NCI-H510A (cell line): ENCODE data around the gene GIGYF2.

Source experiments
- DNase-seq: peaks from one replicate; lab custom pipeline; 2025; lab: John Stamatoyannopoulos, UW

Gene GIGYF2

DNA sequence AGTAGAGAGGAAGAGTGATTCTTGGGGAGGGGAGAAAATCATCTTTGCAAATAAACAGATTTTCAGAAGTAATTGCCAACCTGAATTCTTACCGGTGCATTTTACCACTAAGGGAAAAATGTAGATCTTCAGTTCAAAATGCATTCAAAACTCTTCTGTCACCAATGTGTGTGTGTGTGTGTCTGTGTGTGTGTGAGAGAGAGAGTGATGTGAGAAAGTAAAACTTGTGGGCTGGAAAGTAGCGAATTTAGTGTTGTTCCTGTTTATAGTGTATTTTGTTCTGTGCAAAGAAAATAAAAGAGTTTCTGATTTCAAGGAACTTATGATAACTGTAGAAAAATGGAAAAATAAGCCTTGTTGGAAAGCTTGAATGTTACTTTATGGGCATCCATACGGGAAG, 52.2 kb downstream of the GIGYF2 start:
- DNase-seq: no peak

DNA sequence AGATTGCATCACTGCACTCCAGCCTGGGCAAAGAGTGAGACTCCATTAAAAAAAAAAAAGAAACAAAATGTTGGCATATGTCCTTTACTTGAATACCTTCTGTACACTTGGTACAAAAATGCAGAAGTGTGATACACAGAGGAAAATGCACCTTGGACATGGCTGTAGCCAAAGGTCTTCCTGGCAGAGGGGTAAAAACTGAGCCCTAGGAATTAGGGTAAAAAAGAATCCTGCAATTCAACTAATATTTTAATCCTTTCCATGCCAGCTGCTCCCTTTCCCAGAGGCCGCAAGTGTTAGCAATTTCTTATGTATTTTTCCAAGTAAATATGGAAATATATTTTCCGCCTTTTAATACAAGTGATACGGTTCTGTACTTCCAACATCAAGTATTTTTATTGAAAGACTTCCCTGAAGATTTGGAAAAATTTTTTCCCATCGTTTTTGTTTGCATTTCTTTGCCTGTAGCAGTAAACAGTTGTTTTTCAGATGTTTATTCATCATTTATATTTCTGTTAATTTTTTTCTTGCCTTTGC, 53.1 kb downstream of the GIGYF2 start:
- no peak for DNase-seq

DNA sequence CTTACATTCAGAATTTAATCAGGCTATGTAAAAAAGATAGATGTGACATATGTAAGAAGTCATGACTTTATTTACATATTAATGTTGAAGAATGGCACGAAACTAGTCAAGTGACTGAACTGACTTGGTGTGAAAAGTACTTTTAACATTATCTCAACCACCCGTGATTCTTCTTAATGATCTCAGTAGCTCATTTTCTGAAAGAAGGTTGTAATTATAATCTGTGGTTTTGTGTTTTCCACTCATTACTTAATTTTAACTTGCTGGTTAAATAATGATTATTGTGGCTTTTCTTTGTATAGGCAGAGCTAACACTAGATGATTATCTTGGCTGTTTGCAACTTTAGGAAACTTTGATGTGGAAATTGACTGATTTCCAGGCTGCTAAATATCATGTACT, 60.8 kb downstream of the GIGYF2 start:
- no peak for DNase-seq

DNA sequence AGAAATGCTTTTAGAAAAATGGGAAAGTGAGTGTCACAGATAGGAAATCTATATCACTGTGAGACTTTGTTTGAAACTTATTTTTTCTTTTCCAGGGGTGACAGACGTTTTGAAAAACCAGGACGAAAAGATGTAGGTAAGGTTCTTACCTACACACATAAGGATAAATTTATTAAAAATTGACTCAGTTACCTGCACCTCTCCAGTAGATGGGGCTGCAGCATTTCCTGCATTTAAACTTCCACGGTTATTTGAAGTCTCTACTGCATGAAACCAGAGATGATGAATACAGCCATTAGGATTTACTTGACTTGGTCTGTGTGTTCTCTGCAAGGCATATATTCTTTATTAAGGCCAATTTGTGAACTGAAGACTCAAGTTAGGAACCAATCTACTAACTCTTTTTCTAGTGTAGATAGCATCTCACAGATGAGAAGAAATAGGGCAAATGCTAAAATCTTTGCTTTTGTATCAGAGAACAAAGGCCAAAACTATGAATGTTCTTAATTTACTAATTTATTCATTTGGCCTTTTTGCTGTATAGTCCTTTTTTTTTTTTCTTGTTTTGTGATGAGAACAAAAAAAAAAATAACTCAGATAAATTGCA, 64.3 kb downstream of the GIGYF2 start:
- DNase-seq: peak; percentile 43

DNA sequence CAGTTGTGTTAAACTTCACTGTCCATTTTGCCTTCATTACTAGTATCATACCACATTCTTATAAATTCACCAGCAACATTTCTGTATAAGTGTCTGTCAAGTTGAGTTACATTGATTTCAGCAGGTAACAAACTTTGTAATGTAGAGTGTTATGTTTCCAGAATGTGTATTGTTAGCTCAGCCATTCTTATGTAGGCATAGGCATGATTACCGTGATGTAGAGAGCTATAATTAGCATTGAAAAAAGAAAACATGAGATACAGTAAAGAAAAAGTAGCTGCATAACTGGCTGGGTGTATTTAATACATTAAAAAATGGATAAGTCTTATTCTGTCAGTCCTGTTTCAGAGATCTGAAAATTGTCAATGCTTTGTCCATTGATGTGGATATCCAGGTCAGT, 70.7 kb downstream of the GIGYF2 start:
- DNase-seq: no peak

DNA sequence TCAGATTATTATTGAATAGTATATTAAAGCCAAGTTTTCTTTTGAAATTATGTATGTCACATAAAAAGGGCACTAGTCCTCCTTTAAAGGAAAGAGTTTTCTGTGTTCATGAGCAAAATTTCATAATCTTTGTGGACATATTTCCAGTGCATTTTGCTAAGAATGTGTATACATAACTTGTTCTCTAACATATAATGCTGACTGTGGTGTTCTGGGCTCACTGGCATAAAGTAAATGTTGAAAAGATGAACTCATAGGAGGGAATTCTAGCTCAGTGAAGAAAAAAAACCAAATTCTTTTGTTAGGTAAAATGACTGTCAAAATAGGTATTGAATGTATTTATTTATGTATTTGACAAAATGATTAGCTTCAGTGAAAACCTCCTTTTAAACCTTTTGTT, 73.1 kb downstream of the GIGYF2 start:
- no peak for DNase-seq

DNA sequence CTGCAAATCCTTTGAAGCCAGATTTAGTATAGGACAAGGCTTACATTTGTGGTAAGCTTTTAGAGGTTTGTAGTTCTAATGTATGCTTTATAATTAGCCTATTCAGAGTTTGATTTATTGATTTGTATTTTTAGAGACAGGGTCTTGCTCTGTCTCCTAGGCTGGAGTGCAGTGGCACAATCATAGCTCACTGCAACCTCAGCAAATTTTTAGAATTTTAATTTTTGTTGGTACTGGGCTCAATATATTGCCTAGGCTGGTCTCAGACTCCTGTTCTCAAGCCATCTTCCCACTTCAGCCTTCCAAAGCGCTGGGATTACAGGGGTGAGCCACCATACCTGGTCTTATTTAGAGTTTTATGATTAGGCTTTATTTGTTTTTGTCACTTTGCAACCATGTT, 74.7 kb downstream of the GIGYF2 start:
- no peak for DNase-seq

DNA sequence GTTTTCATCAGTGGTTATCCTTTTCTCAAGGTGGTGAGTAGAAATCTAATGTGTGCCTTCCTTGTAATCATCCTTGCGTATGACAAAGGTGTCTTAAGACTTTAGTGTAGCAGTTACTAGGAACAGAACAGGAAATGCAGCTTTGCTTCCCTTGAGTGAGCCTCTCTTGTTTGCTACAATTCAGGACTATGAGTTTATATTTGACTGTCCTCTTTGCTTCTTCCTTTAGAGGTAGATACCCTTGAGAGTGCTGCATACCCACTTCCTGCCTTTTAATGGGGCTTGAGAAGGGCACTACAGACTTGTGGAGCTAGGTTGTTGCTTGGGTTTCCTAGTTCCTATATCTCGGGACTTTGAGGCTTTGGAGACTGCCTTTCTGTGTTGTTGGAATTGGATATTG, 75.4 kb downstream of the GIGYF2 start:
- DNase-seq: no peak

DNA sequence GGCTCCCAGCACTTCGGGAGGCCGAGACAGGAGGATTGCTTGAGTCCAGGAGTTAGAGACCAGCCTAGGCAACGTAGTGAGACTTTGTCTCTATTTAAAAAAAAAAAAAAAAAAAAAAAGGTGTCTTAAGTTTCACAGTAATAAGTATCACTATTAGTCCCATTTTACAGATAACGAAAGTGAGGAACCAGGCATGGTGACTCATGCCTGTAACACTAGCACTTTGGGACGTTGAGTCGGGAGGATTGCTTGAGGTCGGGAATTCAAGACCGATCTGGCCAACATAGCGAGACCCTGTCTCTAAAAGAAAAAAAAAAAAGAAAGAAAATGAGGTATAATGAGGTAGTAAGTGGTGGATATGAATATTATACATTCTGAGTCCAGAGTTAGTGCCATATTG, 76.7 kb downstream of the GIGYF2 start:
- DNase-seq: no peak

DNA sequence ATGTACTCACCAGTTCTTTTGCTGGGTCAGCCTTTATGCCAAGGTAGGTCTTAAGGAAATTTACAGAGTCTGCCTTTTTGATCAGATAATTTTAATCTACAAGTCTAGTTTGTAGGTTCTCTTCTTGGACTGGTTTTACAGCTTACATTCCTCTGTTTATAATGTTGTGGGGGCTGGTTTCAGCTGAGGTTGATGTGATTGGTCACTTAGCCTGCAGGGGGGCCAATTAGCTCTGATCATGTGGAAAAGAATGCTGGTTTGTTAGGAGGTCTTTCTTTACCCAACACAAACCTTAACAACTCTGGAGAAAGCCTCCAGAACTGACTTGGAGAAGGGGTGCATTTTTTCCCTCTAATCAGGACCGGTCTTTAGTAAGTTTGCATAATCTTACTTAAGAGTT, 79.3 kb downstream of the GIGYF2 start, which contains the start of gene KCNJ13:
KCNJ13 (minus strand) TSS at position 131 of the 400 bp plus-strand sequence. CDS start 5,203 bp downstream, outside the sequence.
- DNase-seq: no peak

DNA sequence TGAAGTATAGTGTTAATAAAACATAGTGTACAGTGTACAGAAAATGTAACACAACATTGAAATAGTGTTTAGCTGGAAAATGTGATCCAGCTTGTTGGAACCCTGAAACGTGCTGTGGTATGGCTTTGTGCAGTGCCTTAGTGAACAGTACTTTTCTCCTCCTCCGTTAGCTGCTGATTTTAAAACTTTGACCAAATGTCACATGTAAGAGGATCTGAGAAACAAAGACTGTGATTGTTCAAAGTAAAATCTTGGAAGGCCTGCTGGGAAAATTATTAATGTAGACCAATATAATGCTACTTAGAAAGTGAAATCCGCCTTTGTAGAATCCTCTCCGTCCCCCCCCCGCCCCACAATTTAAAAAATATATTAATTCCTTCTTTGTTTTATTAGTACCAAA, 80.1 kb downstream of the GIGYF2 start:
- no peak for DNase-seq

DNA sequence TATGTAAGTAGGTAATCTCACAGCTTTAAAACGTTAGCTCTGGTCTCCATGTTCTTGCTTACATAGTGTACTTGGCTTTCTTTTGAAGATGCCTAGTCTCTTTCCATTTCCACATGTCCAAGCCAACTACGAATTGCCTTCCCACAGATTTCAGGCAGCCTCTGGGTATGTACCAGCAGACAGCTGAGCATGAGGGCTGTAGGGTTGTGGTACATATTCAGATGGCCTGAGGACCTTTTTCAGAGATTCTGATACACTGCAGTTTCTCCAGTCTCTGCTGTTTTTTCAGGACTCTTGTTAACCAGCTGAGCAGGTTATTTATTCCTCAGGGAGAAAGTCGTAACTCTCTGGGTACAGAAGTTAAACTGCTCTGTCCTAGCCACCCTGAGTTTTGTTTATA, 82.3 kb downstream of the GIGYF2 start:
- no peak for DNase-seq

DNA sequence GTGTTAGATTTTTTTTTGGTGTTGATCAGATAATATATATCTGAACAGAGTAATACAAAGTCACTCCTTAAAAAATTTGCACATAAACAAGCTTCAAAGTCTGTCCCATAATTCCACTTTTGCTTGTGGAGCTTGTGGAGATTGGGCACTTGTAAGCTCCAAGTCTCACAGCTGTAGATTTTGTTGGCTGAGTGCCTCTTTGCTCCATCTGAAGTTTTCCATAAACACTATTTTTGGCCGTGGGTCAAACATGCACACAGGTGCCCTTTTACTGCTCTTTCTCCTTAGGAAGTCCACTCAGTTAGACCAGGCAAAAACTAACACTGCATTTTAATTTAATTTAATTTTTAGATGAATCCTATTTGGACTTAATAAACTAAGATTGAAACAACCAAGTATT, 82.8 kb downstream of the GIGYF2 start:
- DNase-seq: no peak

DNA sequence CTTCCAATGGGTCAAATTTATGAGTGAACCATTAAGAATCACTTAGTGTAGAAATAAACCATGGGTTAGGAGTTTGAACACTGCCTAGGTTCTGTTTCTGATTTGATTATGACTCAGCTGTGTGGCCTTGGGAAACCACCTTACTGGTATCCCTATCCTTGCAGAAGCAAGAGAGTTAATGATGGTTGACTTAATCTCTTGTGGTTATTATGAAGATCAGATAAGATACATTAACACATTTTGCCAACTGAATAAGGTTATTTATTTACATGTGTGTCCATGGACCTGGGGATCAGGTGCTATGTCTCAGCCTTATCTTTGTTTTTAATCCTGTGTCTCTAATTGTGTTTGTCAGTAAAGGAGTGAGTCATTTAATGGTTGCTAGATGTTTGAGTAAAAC, 84.6 kb downstream of the GIGYF2 start:
- no peak for DNase-seq

DNA sequence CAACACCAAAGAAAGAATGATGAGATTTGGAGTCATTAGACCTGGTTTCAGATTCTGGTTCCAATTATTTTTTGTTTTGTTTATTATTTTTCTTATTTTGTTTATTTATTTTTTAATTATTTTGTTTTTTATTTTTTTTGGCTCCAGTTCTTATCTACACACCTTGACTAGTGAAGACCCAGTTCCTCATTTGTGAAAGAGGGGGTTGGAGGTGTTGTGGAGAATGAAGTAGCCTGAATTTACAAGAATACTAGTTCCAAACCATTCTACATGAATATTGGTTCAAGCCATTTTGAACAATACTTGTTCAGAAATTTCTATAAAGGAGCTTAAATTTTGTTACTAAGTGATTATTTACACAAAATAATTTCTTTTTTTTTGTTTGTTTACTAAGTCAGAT, 86.1 kb downstream of the GIGYF2 start:
- DNase-seq: no peak

DNA sequence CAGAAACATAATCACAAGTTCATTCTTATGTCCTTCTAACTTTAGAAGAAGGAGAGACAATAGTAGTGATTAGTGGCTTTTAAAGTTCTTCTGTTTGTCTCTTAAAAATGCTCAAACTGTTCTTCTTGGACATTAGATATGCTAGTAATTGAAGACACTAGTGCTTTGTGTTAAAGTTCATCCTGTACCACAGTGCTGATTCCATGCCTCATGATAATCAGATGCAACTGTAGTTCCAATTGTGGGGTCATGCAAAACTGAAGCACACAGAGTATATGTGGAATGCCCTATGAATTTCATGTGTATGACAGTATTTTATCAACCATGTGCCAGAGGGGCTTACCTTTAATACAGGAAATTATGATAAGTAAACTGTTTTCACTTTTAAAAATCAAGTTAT, 90.7 kb downstream of the GIGYF2 start:
- no peak for DNase-seq

DNA sequence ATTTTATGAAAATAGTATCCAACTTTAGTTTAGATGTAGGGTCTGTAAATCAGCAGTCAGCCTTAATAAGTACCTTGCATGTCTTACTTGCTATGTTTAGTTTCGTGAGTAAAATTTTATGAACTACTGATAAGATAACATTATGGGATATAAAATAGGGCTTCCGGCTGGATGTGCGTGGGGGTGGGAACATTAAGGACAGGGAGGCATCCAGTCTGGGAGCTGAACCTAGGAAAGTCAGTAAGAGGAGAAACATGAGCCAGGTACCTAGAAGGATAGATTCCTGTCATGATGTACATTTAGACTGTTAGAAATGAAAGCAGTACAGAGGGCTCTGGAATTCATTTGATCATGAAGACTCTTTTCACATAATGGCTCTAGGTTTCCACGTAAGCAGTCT, 92.0 kb downstream of the GIGYF2 start:
- no peak for DNase-seq

DNA sequence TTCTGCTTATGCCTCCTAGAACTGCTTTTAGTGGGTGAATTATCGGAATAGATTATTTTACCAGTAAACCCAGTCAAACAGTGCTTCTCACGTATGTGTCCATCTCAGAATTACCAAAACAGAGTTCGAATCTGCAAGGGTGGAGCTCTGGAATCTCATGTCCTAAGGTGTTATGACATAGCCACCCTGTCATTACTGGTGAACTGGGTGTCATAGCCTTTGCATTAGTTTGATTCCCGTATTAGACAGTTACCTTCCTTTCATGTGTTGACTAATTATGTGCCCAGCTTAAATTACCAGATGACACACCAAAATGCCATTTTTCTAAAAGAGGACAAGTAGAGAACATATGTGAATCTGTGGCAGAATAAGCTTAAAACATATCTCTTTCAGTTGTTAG, 94.4 kb downstream of the GIGYF2 start:
- no peak for DNase-seq

DNA sequence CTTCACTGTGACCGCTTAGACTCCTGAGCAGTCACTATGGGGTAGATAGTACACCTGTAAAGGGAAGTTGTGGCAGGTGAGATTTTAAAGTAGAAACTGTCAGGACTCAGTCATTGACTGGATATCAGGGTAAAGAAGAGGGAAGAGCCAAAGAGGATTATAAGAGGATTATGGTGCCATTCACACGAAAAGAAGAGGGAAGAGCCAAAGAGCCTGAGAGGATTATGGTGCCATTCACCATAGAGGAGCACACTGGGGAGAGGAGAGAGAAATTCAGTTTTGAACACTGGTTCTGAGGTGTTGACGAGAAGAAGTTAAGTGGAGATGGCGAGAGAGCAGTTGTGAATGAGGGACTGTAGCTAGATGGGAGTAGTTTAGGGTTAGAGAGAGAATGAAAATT, 96.1 kb downstream of the GIGYF2 start:
- DNase-seq: no peak

DNA sequence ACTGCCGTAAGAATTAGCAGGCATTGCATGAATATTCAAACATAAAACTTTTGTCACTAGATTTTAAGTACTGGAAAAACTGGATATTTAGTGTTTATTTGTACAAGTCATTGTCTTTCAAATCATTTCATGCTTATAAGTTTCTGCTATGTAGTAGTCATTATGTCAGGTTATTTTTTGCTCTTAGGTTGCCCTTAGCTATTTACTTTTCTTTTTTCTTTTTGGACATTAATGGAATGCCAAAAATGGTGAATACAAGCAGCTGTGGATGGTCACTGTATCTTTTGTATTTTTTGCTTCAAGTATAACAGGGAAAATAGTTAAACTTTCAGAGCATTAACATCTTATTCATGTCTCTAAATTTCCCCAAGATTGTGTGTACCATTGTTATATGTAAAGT, 97.8 kb downstream of the GIGYF2 start:
- no peak for DNase-seq

DNA sequence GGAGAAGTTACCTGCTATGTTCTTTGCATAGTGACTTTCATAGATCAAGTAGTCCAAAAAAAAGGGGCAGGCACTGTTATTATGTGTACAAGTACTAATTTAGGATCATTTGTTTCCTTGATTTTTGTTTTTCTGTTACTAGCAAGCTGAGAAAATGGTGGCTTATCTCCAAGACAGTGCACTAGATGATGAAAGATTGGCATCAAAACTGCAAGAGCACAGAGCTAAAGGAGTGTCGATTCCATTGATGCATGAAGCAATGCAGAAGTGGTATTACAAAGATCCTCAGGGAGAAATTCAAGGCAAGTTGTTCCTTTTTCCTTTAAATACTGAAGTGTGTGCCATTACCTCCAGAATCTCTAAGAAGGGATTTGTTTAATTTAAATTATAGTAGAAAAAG, 98.8 kb downstream of the GIGYF2 start:
- DNase-seq: no peak

DNA sequence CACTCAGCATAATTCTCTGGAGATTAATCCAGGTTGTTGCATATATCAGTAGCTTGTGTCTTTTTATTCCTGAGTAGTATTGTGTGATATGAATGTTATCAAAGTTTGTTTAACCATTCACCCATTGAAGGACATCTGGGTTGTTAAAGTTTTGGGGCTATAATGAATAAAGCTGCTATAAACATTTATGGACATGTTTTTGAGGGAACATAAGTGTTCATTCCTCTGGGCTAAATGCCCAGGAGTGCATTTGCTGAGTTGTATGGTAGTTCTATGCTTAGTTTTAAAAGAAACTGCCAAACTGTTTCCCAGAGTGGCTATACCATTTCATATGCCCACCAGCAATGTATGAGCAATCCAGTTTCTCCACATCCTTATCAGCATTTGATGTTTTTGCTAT, 101.1 kb downstream of the GIGYF2 start:
- DNase-seq: no peak

DNA sequence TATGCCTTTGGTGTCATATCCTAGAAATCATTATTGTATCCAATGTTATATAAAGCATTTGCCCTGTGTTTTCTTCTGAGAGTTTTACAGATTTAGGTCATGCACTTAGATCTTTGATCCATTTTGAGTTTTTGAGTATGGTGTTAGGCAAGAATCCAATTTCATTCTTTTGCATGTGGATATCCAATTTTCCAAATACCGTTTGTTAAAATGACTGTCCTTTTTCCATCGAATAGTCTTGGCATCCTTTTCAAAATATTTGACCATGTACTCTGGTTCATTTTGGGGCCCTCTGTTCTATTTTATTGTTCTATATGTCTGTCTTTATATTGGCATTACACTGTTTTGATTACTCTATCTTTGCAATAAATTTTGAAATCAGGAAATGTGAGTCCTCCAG, 103.0 kb downstream of the GIGYF2 start:
- DNase-seq: no peak

DNA sequence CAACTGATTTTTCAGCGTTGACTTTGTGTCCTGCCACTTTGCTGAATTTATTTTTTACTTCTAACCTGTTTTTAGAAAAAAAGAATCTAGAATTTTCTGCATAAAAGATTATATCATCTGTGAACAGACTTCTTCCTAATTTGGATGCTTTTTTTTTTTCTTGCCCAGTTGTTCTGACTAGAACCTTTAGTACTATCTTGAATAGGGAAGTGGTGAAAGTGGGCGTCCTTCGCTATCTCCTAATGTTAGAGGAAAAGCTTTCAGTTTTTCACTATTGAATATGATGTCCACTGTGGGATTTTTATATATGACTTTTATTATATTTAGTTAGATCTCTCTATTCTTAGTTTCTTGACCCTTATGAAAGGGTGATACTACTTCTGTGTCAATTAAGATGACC, 105.0 kb downstream of the GIGYF2 start:
- no peak for DNase-seq
